CD4-positive, alpha-beta T cell treated with Interleukin-1 beta for 1 hour (primary cell): Measurements from ENCODE around the gene GLCCI1.

ENCODE experiments used
- DNase-seq, 2 donors: peaks; one replicate each; pipeline ENCODE4 v3.0.0-alpha.2; 2020 to 2022

Gene GLCCI1

DNA sequence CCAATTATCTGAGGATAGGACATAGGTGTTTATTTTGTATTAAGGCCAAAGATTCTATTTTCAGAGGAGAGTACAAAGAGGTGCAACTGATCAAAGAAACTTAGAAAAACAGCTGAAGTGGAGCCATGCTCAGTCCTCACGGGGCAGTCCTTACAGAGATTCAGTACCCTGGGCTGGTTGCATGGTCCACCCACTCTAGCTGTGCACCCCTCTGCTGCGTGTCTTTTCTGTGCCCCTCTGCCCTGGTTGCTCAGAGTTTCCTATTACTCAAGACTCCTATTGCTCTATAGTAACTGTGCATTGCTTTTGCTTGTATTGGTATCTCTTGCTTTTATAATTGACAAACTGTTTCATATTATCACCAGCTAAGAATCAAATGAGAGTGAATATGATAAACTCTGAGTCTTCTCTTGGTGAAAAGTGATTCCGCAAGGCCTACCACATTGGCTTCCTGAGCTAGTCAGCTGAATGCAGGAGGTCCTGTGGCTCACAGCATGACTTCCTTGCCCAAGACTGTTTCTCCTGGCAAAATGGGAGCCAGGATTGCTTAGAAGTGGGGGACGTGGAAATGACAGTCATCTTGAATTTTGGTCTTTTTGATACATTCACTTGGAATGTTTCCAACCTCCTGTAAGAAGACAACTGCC, 137.0 kb downstream of the GLCCI1 start:
- no peak for DNase-seq

DNA sequence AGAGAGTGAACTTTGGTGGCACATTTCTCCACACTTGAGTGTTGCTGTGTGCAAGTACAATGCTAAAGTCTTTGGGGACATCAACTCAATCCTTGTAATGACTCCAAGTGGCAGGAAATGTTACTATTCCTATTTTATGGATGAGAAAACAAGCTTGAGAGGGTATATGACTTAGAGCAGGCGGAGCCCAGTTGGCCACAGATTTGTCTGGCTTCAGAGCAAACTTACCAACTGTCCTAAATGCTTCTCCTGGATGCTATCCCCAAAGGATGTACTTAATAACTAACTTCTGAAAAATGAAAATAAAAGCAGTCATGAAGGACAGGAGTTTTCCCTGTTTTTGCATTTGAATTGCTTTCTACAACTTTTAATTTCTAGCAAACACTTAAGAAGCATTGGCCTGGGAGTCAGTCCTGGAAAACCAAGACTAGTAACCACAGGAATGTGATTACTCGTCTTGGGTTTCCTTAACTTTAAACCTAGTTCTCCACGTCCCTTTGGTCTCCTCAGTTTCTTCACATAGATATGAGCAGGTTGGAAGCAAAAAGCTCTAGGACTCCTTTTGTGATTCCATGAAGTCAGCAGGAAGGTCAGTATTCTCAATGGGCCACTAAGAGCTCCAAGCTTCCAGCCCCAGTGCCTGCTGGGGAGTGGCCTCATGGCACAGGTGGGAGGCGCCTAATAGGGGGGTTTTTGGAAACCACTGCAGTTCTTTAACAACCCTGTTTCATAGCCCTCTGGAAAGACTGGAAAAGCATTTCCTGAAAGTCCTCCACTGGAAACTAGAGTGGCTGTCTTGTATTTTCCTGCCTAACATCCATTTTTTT, 140.8 kb downstream of the GLCCI1 start:
- no peak for DNase-seq

DNA sequence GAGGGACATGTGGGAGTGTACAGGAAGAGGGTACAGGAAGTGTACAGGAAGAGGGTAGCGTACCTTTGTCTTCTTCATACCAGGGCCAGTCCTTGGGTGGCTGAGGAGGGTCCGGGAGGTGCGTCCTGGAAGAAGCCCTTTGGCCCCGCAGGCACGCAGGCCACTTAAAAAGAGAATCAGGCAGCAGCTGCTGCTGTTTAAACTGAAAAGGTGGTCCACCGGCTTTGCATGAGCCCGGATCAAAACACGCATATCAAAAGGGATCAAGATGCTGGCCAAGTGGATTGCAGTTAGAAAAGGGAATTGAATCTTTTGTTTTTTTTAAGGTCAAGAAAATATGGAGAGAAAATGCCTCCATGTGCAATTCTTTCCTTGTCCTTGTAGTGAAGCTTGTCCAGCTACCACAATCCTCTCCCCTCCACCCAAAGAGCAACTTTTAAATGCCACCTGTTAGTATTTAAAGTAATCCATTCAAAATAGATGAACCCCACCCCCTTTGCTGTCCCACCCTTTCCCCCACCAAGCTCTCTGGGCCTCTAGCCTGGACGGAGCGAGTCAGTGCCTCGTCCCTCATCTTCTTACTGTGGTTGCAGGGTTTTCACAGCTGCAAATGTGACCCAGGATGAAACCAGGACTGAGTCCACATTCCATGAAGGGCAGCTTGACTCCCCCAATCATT, 142.8 kb downstream of the GLCCI1 start:
- DNase-seq = no peak

DNA sequence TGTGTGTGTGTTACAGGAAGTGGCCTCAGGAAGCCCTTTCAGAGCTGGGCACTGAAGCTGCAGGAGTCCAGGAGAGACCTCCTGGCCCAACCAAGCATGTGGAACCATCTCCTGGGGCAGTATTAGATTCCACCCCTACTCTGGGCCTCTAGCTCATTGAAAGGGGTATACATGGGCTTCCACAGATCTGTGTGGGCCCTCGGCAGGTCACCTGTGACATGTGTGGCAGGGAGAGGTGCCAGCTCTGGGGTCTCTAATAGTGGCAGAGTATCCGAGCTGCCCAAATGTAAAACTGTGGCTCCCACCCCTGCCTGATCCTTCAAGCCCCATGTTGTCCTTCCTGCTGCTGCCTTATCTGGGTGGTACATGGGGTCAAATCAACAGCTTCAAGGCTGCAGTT, 144.1 kb downstream of the GLCCI1 start:
- no peak for DNase-seq

DNA sequence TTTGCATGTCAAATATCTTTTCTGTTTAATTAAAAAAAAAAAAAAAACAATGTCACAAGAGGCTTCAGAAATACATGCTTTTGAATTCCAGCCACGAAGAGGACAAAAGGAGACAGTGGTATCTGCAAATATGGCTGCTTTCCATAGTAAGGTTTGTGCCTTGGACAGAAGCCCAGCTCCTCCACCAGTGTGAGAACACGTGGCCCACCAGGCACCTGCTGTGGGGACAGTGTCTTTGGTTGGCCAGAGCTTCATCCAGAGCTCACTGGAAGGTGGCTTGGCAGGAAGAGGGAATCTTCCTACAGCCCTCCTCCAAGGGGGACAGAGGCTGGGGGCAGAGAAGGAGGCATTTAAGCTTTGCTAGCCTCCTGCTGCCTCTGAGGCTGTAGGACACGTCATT, 144.6 kb downstream of the GLCCI1 start:
- no peak for DNase-seq

DNA sequence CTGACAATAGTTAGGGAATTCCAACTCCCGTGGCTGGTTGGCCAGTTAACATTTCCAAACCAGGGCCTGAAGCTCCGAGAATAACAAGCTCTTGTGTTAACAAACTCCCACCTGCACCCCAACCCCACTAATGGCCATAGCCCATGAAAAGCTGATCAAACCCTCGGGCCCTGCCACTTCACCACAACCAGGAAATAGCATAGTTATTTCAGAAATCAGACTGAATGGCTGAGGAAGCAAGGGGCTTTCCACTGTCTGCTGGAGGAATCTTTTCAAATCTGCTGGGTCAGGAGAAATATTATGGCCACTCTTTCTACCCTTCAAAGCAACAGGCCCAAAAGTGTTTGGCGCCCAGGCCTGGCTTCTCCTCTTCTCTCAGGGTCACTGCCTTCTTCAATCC, 145.6 kb downstream of the GLCCI1 start:
- peak; percentile 15 to 31 for DNase-seq

DNA sequence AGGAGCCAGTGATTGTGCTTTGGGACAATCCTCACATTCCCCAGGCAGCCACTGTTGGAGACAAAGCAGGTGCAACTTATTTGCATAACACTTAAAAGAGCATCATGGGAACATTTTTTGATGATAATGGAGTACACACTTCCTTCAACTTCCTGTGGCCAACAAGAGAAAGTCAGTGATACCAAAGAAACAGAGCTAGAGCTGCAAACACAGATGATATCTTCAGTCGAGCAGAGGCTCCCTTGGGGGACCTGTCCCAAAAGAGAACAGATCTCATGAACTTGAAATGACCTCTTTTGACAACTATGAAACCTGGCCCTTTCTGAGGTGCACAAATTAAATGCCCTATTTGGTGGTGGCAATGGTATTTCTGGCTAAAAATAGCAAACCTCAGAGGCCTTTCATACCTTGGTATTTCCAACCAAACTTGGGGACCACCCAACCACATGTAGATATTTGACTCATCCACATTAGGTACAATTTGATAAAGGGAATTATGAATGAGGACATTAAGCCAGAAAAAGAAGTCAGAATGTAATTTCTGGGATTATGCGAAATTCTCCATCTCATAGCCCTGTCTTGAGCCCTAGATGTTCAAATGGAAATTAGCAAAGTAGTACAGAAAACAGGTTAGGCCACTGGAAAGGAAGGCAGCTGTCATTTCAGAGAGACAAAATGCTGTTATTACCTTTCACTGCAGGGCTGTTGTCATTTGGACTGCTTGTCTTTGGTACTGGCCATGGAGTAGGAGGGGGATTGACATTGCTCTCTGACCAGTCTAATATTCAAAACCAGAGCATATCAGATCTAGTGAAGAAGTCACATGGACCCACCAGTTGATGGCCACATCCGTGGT, 147.2 kb downstream of the GLCCI1 start:
- peak in 1 of 2 donors; percentile 23 for DNase-seq

DNA sequence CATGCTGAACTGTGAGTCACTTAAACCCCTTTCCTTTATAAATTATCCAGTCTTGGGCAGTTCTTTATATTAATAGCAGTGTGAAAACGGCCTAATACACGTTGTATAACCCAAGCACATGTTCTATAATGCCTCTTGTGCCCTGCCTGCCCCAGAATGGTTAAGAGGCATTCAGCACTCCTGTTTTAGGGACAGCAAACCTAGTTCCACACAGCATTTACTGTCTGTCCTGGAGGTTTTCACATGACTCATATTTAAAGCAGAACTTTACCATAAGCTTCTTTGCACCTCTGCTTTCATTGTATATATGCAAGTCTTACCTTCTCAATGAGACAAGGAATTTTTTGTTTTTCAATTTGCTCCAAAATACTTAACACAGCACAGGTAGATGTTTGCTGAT, 148.6 kb downstream of the GLCCI1 start:
- no peak for DNase-seq

DNA sequence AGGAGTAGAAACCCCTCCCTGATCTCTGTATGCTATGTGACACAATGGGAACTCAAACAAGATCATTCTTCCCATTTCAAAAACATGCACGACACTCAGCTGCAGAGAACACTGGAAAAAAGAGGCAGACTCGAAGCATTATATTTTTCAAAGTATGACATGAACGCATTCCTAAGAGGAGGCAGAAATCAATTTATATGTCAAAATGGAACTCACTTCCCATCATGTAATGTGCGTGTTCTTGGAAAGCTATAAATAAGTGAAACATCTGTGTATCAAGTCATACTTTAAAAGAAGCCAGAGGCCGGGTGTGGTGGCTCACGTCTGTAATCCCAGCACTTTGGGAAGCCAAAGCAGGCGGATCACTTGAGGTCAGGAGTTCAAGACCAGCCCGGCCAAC, 150.7 kb downstream of the GLCCI1 start:
- no peak for DNase-seq

DNA sequence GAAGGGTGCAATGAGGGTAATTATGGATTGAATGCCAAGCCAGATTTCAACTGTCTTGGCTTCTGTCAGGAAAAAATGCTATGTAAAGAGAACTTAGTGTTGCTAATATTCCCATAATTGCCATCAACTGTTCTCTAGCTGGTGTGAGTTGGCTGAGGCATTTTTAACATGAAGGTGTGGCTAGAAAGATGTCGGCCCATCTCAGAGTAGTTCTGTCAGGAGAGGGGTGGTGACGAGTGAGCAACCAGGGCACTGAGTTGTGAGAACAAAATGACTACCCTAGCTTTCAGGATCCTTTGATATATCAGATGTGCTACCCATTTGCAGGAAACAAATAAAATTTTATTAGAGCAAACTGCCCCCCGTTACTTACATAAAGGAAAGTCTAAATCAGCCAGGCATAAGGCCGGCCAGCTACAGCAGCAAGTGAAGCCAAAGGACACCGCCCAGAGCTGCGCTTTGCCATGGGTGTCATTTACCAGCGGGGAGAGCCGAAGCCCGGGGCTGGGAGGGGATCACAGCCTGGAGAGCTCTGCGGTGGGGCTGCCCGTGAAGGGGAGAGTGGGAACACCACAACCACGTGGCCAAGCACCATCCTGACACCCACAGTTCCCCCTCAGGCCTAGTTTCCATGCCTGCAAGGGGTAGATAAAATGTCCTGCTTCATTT, 151.9 kb downstream of the GLCCI1 start:
- no peak for DNase-seq

DNA sequence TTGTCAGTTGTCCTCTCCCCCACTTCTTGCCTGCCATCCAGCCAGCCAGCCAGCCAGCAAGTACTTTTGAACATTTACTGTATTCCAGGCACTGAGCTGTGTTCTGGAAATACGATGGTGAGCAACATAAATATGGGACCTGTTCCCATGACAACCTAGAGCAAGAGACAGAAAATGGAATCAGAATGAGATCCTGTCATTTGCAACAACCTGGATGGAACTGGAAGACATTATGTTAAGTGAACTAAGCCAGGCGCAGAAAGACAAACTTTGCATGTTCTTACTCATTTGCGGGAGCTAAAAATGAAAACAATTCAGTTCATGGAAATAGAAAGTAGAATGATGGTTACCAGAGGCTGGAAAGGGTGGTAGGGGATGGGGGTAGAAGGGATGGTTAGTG, 152.6 kb downstream of the GLCCI1 start:
- no peak for DNase-seq

DNA sequence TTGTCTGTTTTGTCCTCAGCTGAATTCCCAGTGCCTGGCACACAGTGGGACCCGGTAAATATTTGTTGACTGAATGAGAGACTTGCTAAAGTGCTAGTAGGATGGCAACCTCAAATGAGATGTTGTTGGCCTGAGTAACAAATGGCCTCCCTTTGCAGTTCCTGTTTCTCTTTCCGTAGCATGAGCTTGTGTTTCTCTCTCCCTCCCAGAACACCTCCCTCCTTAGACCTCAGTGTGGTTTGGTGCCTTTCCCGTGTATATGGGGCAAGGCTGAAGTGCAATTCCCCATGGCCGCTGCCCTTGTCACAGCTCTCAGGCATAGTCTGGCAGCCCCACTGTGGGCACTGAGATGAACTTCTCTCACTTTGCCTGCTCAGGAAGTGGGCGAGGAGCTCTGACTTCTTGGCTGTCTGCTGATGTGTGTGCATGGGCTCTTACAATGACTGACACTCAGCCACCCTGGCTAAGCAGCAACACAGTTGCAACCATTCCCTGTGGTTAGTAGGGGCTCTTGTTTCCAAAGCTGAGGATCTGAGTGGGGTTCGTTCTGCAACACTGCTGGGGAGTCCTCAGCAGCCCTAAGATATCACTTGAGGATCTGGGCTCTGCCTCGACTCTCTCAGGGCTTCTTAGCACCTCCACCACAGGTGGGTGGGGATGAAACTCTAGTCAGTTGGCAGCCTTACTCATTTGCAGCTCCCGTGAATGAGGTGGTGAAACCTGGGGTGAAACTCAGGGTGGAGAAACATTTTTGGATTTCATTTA, 157.3 kb downstream of the GLCCI1 start:
- peak; percentile 80 to 82 for DNase-seq

DNA sequence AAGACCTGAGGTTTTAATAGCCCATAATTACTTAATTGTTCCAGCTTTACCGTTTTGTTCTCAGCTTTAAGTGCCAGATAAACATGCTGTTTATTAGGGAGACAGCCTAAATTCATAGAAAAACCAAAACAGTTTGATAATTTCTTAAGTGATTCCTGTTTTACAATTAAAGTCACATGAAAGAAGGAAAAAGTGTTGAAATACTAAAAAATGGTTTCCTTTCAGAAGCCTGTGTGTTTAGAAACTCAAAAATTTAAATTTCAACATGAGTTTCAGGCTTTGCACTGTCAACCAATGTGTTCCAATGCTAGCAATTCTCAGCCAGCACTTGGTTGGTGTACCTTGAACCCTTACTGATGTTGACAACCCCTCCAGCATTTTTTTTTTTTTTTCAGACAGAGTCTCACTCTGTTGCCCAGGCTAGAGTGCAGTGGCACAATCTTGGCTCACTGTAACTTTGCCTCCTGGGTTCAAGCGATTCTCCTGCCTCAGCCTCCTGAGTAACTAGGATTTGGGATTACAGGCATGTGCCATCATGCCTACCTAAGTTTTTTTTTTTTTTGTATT, 158.1 kb downstream of the GLCCI1 start:
- no peak for DNase-seq

DNA sequence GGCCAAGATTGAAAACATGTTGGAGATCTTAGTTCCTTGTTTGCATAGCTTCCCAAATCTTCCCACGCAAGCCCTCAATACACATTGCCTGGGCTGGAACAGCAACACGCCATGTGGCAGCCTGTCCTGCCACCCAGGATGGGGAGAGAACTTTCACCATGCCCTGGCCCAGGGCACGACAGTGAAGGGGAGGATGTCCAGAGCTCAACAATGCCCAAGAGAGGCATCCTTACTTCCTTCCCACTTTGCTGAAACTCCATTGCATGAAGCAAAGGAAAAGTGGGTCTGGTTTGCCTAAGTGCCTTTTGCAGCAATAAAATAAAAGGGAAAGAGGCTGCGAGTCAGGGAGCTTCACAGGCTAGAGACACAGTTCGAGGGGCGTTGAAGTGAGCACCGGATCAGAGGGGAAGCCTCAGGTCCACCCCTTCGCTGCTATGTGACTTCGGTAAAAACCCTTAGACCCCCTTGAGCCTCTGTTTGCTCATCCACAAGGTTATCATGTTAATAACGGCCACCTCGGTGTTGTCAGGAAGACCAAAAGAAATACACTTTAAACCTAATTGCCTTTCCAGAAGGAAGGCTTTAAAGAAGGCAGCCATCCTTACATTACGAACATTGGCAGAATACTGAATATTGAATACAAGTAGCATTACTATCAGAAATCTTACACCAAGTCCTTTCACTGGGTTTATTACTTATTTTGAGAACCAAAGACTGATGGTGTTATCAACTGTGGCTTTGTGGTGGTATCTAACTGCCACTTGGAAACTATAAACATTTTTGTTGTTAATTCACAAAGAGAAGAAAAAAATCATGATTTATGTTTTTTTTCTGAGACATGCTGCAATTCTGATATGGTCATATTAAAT, 160.1 kb downstream of the GLCCI1 start:
- peak in 1 of 2 donors; percentile 51 for DNase-seq

DNA sequence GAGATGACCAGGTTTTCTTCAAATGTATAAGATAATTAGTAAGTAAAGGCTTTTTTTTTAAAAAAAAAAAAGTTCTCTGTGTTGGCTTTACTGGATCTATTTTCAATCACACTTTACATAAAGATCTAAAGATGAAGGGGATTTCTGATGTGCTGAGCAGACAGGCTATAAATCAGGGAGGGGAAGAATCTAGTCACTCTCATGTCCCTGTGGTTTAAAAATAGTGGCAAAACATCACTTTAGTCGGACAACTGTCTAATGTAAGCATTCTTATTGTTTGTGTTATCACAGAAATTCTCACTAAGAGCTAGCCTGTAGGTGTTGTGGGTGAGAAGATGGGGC, 160.7 kb downstream of the GLCCI1 start:
- DNase-seq = peak in 1 of 2 donors; percentile 47

DNA sequence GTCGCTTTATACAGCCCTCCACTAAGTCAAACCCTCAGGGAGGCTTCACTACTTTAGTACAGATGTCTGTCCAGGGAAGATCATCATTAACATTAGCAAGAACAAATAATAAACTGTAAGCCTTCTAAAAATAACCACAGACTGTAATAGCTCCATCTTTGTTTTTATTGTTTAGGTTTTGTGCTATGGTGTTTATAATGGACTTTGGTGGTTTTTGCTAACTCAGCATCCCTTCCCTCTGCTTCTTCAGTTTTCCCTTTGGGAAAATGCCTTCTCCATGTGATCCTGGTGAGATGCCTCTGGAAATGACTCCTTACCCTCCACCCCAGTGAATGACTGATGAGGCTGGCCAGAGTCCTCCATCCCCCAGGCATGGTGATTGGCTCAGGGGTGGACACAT, 162.1 kb downstream of the GLCCI1 start:
- no peak for DNase-seq

DNA sequence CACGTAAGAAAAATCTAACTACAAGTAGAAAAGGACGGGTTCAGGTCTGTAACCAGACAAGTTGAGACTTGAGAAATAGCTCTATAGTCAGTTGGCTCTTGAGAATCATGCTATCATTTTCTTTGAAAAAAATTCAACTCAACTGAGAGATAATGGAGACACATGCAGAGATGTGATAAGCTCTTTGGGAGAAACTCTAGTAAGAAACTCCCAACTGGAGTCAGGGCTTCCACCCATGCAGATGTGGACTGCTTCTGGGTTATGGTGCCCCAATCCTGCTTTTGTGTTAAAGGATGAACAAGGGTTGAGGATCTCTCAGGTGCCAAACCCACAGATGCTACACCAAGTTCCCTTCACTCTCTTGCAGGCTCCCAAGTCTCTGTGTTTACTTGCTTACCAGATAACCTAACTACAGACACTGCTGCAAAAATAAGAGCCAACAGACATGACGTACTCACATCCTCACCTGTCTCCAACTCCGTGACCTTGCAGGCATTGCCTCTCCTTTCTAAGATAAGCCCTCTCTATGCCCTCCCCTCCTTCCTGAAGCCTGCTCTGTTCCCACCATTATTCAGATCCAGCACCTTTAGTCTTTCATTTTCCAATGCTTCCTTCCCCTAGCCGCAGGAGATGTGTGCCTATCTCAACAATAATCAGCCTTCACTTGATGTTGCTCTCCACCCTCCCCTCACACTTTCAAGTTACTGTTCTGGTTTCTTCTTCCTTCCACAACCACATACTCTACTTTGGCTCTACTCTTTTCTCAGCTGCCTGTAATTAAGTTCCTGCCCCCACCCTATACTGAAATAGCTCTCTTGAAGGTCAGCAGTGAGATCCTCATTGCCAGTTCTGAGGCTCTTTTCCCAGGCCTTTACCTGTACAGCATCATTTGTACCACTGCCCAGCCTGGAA, 163.4 kb downstream of the GLCCI1 start:
- DNase-seq = peak; percentile 66 to 70

DNA sequence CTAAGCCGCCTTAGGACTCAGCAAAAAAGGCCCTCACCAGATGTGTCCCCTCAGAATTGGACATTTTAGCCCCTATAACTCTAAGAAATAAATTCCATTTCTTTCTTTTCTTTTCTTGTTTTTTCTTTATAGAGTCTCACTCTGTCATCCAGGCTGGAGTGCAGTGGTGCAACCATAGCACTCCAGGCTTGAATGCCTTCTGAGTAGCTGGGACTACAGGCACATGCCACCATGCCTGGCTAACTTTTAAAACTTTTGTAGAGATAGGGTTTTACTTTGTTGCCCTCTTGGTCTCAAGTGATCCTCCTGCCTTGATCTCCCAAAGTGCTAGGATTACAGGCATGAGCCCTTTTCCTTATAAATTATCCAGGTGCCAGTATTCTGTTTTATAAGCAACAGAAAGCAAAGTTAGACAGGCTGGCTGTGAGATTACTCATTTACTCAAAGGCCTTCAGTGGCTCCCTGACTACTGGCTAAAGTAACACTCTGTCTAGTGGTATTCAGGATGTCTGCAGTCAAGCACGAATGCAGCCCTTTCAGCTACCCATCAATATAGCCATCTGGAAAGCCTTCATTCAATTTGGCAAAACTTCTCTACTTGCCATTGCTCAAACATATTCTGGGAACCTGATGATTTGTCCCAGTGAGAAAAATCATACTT, 164.7 kb downstream of the GLCCI1 start:
- DNase-seq = no peak
